ENCODE data around the gene PCNX2.
"Not testable (repeated sequence)": the region's sequence is repeated elsewhere in the genome, so short reads cannot be mapped to it uniquely, and the experiment has no call there.

Gene PCNX2

GRCh38 chr1:233086961-233087881 is 208.3 kb downstream of the PCNX2 start:
- Mint-ChIP-seq H3K4me3 (no peak overlapping the region), H3K9me3 (ENCODE audit: low read depth) (no peaks in the 10 kb centered on the region), H3K27me3 (no peaks in the 10 kb centered on the region), H3K4me1 (ENCODE audit: low read depth) (peaks cover under 1% of the 10 kb centered on the region), H3K36me3 (peaks cover 31% of the 10 kb centered on the region), H3K27ac (no peak overlapping the region)

GRCh38 chr1:233085566-233085965 is 210.0 kb downstream of the PCNX2 start:
- Mint-ChIP-seq H3K27me3 (no peaks in the 10 kb centered on the region), H3K9me3 (ENCODE audit: low read depth) (no peaks in the 10 kb centered on the region), H3K4me3 (no peak overlapping the region), H3K36me3 (peaks cover 33% of the 10 kb centered on the region), H3K4me1 (ENCODE audit: low read depth) (no peaks in the 10 kb centered on the region), H3K27ac (no peak overlapping the region)

- Mint-ChIP-seq H3K4me1 (ENCODE audit: low read depth) (no peaks in the 10 kb centered on the region), H3K27me3 (no peaks in the 10 kb centered on the region), H3K9me3 (ENCODE audit: low read depth) (no peaks in the 10 kb centered on the region), H3K36me3 (peaks cover 27% of the 10 kb centered on the region), H3K27ac (no peak overlapping the region), H3K4me3 (no peak overlapping the region)
Measured at GRCh38 chr1:233082778-233083550, 212.6 kb downstream of the PCNX2 start.

DNA sequence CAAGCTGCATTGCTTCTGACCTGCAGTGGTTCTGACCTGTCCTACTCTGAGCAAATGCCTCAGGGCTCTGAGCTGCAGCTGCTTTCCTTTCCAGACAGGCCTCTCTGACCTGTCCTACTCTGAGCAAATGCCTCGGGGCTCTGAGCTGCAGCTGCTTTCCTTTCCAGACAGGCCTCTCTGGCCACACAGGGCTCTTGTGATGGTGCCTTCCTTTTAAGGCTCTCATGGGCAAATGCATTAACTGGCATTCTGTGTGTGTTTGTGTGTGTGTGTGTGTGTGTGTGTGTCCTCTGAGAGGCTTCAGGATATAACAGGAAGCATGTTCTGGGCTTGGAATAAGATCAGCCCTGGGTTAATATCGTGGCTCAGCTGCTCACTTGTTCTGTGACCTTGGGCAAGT is 213.8 kb downstream of the PCNX2 start:
- H3K27ac Mint-ChIP-seq: no peak overlapping the region
- no peaks in the 10 kb centered on the region for H3K4me1 Mint-ChIP-seq (ENCODE audit: low read depth)
- H3K4me3 Mint-ChIP-seq: no peak overlapping the region
- no peaks in the 10 kb centered on the region for H3K9me3 Mint-ChIP-seq (ENCODE audit: low read depth)
- no peaks in the 10 kb centered on the region for H3K27me3 Mint-ChIP-seq
- peaks cover 21% of the 10 kb centered on the region for H3K36me3 Mint-ChIP-seq

- H3K4me3 Mint-ChIP-seq; H3K4me1 Mint-ChIP-seq (ENCODE audit: low read depth); H3K27me3 Mint-ChIP-seq; H3K9me3 Mint-ChIP-seq (ENCODE audit: low read depth); H3K27ac Mint-ChIP-seq: not testable (repeated sequence)
- peaks cover 24% of the 10 kb centered on the region for H3K36me3 Mint-ChIP-seq
Measured at GRCh38 chr1:233080827-233081226, 214.7 kb downstream of the PCNX2 start.

DNA sequence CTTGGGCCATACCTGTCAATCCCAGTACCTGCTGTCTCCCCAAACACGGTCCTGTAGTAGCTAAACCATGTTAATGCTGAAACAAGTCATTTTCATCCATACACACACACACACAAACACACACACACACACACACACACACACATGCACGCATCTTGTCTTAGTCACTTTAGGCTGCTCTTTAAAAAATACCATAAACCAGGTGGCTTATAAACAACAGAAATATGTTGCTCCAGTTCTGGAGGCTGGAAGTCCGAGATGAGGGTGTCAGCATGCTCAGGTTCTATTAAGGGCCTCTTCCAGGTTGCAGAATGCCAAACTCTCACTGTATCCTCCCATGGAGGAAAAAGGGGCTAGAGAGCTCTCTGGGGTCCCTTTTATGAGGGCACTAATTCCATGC is 215.2 kb downstream of the PCNX2 start:
- H3K27me3 Mint-ChIP-seq: no peaks in the 10 kb centered on the region
- H3K4me1 Mint-ChIP-seq (ENCODE audit: low read depth): no peaks in the 10 kb centered on the region
- H3K9me3 Mint-ChIP-seq (ENCODE audit: low read depth): peaks cover 10% of the 10 kb centered on the region
- peaks cover 22% of the 10 kb centered on the region for H3K36me3 Mint-ChIP-seq
- no peak overlapping the region for H3K4me3 Mint-ChIP-seq
- no peak overlapping the region for H3K27ac Mint-ChIP-seq

DNA sequence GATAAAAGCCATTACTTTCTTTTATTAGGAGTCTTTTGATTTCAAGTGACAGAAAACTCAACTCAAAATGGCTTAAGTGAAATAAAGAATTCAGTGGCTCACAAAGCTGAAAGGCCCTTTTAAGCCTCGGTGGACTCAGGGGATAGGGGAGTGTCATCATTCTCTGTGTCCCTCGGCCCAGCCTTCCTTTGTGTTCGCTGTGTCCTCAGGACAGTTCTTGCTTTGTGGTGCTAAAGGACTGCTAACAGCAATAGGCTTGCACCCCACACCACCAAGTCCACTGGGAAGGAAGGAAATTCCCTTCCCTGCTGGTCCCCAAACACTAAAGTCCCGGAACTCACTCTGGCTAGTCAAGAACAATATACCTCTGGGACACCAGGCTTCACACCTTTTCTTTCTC is 216.0 kb downstream of the PCNX2 start:
- Mint-ChIP-seq H3K27ac (no peak overlapping the region), H3K27me3 (no peaks in the 10 kb centered on the region), H3K36me3 (peaks cover 26% of the 10 kb centered on the region), H3K9me3 (ENCODE audit: low read depth) (peaks cover 13% of the 10 kb centered on the region), H3K4me3 (no peak overlapping the region), H3K4me1 (ENCODE audit: low read depth) (no peaks in the 10 kb centered on the region)

GRCh38 chr1:233078396-233078795 is 217.1 kb downstream of the PCNX2 start:
- Mint-ChIP-seq H3K36me3 (peaks cover 25% of the 10 kb centered on the region), H3K27me3 (no peaks in the 10 kb centered on the region), H3K4me1 (ENCODE audit: low read depth) (no peaks in the 10 kb centered on the region), H3K4me3 (no peak overlapping the region), H3K27ac (no peak overlapping the region), H3K9me3 (ENCODE audit: low read depth) (peaks cover 13% of the 10 kb centered on the region)

- Mint-ChIP-seq H3K27me3 (no peaks in the 10 kb centered on the region), H3K4me3 (no peak overlapping the region), H3K36me3 (peaks cover 29% of the 10 kb centered on the region), H3K27ac (no peak overlapping the region), H3K9me3 (ENCODE audit: low read depth) (peaks cover 17% of the 10 kb centered on the region), H3K4me1 (ENCODE audit: low read depth) (no peaks in the 10 kb centered on the region)
Measured at GRCh38 chr1:233075915-233076295, 219.6 kb downstream of the PCNX2 start.

DNA sequence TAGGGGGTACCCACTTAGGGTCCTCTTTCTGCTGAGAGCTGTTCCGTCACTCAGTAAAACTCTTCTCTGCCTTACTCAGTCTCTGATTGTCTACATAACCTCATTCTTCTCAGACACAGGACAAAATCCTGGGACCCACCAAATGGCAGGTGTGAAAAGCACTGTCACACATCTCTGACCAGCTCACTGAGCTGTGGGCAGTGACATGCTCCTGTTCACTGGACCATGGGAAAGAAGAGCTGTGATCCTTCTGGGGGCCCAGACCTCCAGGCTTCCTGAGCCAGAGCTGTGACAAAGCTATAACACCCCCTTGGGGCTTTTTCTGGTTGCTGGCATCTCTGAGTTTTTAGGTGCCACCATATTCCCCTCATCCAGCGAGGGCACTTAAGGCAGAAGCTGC is 229.4 kb downstream of the PCNX2 start:
- H3K4me3 Mint-ChIP-seq: no peak overlapping the region
- H3K27me3 Mint-ChIP-seq: no peaks in the 10 kb centered on the region
- no peak overlapping the region for H3K27ac Mint-ChIP-seq
- H3K9me3 Mint-ChIP-seq (ENCODE audit: low read depth): peaks cover 1% of the 10 kb centered on the region
- H3K36me3 Mint-ChIP-seq: peaks cover 24% of the 10 kb centered on the region
- H3K4me1 Mint-ChIP-seq (ENCODE audit: low read depth): no peaks in the 10 kb centered on the region

DNA sequence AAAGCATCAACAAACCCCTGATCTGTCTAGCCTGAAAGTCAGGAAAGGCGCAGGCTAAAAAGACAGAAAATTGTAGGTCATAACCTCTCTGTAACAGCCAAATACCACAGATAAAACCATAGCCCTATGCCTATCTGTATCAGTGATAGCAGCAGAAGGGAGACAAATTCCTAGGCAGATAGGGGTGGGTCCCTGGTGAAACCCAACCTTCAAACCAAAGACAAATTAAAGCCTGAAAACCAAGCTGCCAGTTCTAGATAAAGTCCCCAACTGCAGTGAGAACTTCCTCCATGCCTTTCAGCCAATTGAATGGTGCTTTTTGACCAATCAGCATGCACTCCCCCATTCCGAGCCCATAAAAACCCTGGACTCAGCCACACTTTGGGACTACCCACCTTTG is 229.8 kb downstream of the PCNX2 start:
- no peaks in the 10 kb centered on the region for H3K4me1 Mint-ChIP-seq (ENCODE audit: low read depth)
- H3K27me3 Mint-ChIP-seq: no peaks in the 10 kb centered on the region
- no peak overlapping the region for H3K27ac Mint-ChIP-seq
- peaks cover 25% of the 10 kb centered on the region for H3K36me3 Mint-ChIP-seq
- no peaks in the 10 kb centered on the region for H3K9me3 Mint-ChIP-seq (ENCODE audit: low read depth)
- no peak overlapping the region for H3K4me3 Mint-ChIP-seq

GRCh38 chr1:233064988-233065387 is 230.5 kb downstream of the PCNX2 start:
- H3K27ac Mint-ChIP-seq: no peak overlapping the region
- no peak overlapping the region for H3K4me3 Mint-ChIP-seq
- H3K4me1 Mint-ChIP-seq (ENCODE audit: low read depth): no peaks in the 10 kb centered on the region
- no peaks in the 10 kb centered on the region for H3K27me3 Mint-ChIP-seq
- no peaks in the 10 kb centered on the region for H3K9me3 Mint-ChIP-seq (ENCODE audit: low read depth)
- peaks cover 25% of the 10 kb centered on the region for H3K36me3 Mint-ChIP-seq

- Mint-ChIP-seq H3K27me3 (no peaks in the 10 kb centered on the region), H3K36me3 (peaks cover 25% of the 10 kb centered on the region), H3K4me3 (no peak overlapping the region), H3K4me1 (ENCODE audit: low read depth) (no peaks in the 10 kb centered on the region), H3K9me3 (ENCODE audit: low read depth) (no peaks in the 10 kb centered on the region), H3K27ac (no peak overlapping the region)
Measured at GRCh38 chr1:233063462-233063861, 232.1 kb downstream of the PCNX2 start.

GRCh38 chr1:233061265-233061664 is 234.3 kb downstream of the PCNX2 start:
- Mint-ChIP-seq H3K9me3 (ENCODE audit: low read depth) (no peaks in the 10 kb centered on the region), H3K36me3 (peaks cover 26% of the 10 kb centered on the region), H3K4me3 (no peak overlapping the region)

DNA sequence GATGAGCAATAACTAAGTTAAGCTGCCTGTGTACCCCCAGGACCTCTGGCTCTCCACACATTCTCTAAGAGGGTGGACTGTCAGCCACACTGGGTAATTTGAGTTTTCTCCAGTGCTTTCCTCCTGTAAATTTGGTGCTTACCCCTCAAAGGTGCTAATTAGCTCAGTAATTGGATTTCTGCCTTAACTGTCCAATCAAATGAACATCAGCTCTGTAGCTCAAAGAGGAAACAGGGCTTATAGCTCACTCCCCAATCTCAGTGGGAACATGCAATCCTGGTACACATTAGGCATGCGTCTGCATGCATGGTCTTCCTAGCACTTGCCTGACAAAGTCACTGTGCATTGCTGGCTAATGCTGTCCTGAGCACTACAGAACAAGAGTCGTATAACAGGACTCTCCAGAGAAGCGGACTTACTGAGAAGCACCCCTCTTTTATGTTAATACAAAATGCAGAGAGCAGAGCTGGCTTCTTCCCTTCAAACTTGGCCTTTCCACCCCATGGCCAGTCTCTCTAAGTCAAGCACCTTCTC is 235.0 kb downstream of the PCNX2 start:
- H3K9me3 Mint-ChIP-seq (ENCODE audit: low read depth): no peaks in the 10 kb centered on the region
- no peak overlapping the region for H3K27ac Mint-ChIP-seq
- H3K36me3 Mint-ChIP-seq: peaks cover 28% of the 10 kb centered on the region
- H3K27me3 Mint-ChIP-seq: no peaks in the 10 kb centered on the region
- H3K4me3 Mint-ChIP-seq: no peak overlapping the region
- no peaks in the 10 kb centered on the region for H3K4me1 Mint-ChIP-seq (ENCODE audit: low read depth)

More at GRCh38 chr1:233061265-233061664, 234.3 kb downstream of the PCNX2 start:
- Mint-ChIP-seq H3K27me3 (no peaks in the 10 kb centered on the region), H3K27ac (no peak overlapping the region), H3K4me1 (ENCODE audit: low read depth) (no peaks in the 10 kb centered on the region)

Data from activated naive CD8-positive, alpha-beta T cell (primary cell).